T-cell (primary cell): ENCODE data around the gene TEN1. TPM values are rescaled to one million over a fixed set of nuclear protein-coding genes. Genes with fewer than 3 reads are reported as not detected.
"Not testable (repeated sequence)": the region's sequence is repeated elsewhere in the genome, so short reads cannot be mapped to it uniquely, and the experiment has no call there.

Experiments
- ATAC-seq, 4 experiments: fragments of 200-7000 bp in 3 of 4; fragments of 150-1000 bp in 1 of 4; cut with Tn5 transposase; replicated peaks in 1 of 4; 1 replicate in 3 of 4; 2 replicates in 1 of 4; pipeline ENCODE4 v1.10.0; 2021; ENCODE audit warnings: moderate library complexity in 3 of 4, mild to moderate bottlenecking in 2 of 4, moderate number of reproducible peaks in 1 of 4
- CTCF ChIA-PET, 2 donors: fragments of 300-600 bp; sonication (Branson Sonifier 250); formaldehyde crosslinking; loops; one replicate each; lab custom pipeline; 2022; ENCODE audit warnings: antibody characterized with exemption in 2 of 2; lab: Charles Lee
- POLR2A ChIA-PET, 2 donors: fragments of 300-600 bp; sonication (Branson Sonifier 250); formaldehyde crosslinking; loops; one replicate each; lab custom pipeline; 2022; ENCODE audit warnings: antibody characterized with exemption in 2 of 2; lab: Charles Lee
- DNase-seq, 35 experiments: peaks; one replicate each; pipeline versions ENCODE4 v3.0.0 to v3.0.0-alpha.2; 2013 to 2023
- H3K27ac ChIP-seq: one replicate; pipeline ENCODE4 v1.5.1; 2013; ENCODE audit warnings: low read length
- H3K27me3 ChIP-seq, 2 experiments: replicated peaks in 1 of 2; 1 replicate in 1 of 2; 2 replicates in 1 of 2; pipeline versions ENCODE4 v1.6.1 to v1.7.0; 2013; ENCODE audit warnings: low read length in 1 of 2, mixed read lengths in 1 of 2; ENCODE audit not compliant: control insufficient read depth in 2 of 2, insufficient read depth in 2 of 2; ENCODE audit errors: extremely low read depth in 1 of 2
- H3K36me3 ChIP-seq, 2 donors: 1 replicate in 1 of 2; 2 replicates in 1 of 2; pipeline versions ENCODE4 v1.6.1 to v1.7.0; 2013; ENCODE audit warnings: low read length in 1 of 2; ENCODE audit not compliant: control insufficient read depth in 2 of 2, insufficient read depth in 1 of 2; ENCODE audit errors: extremely low read depth in 1 of 2
- H3K4me1 ChIP-seq, 2 experiments: 1 replicate in 1 of 2; 2 replicates in 1 of 2; pipeline versions ENCODE4 v1.6.1 to v1.7.0; 2013; ENCODE audit warnings: low read length in 2 of 2, mixed read lengths in 1 of 2; ENCODE audit not compliant: insufficient read depth in 2 of 2, control insufficient read depth in 1 of 2; ENCODE audit errors: extremely low read depth in 1 of 2
- H3K4me3 ChIP-seq, 2 donors: 1 replicate in 1 of 2; 2 replicates in 1 of 2; pipeline versions ENCODE4 v1.5.1 to v1.7.0; 2013; ENCODE audit warnings: mild to moderate bottlenecking in 2 of 2, low read length in 1 of 2, moderate library complexity in 1 of 2; ENCODE audit not compliant: control insufficient read depth in 1 of 2; ENCODE audit errors: extremely low read depth in 1 of 2
- H3K9me3 ChIP-seq: 2 replicates; pipeline ENCODE4 v1.7.0; 2013
- H3K27ac Mint-ChIP-seq, 2 donors: one replicate each; pipeline ENCODE4 v1.8.0; 2020 to 2021; ENCODE audit warnings: mild to moderate bottlenecking in 2 of 2, mixed read lengths in 2 of 2
- H3K27me3 Mint-ChIP-seq, 2 donors: one replicate each; pipeline ENCODE4 v1.8.0; 2021 to 2022; ENCODE audit warnings: mixed read lengths in 2 of 2
- H3K36me3 Mint-ChIP-seq: one replicate; pipeline ENCODE4 v1.8.0; 2021; ENCODE audit warnings: mixed read lengths
- H3K4me1 Mint-ChIP-seq, 3 donors: one replicate each; pipeline ENCODE4 v1.8.0; 2020 to 2022; ENCODE audit warnings: mixed read lengths in 3 of 3, mild to moderate bottlenecking in 1 of 3
- H3K4me3 Mint-ChIP-seq, 3 donors: one replicate each; pipeline ENCODE4 v1.8.0; 2020 to 2022; ENCODE audit warnings: mild to moderate bottlenecking in 3 of 3, mixed read lengths in 3 of 3, moderate library complexity in 3 of 3
- H3K9me3 Mint-ChIP-seq, 3 donors: one replicate each; pipeline ENCODE4 v1.8.0; 2020 to 2022; ENCODE audit warnings: mixed read lengths in 3 of 3
- WGBS: methylation state at CpG from one replicate; pipeline ENCODE4 v1.1.5; 2013; ENCODE audit warnings: missing lambda C conversion rate; ENCODE audit not compliant: insufficient coverage; 5-methylcytosine and 5-hydroxymethylcytosine counted together
- total RNA-seq, 35 experiments: library from RNA in 6 of 35; stranded (reverse) in 6 of 35; fragments of 120-200 nt in 1 of 35; gene quantifications; one replicate each; pipeline versions ENCODE4 v1.2.1 to v1.2.4 and lab custom pipeline; 2013 to 2026

TEN1 gene
- total RNA-seq, 5 donors from 2014 or later (not counting 1 experiment from before 2014, with no cell fraction given): 12.8 to 15.3 (median 14.3) TPM

DNA sequence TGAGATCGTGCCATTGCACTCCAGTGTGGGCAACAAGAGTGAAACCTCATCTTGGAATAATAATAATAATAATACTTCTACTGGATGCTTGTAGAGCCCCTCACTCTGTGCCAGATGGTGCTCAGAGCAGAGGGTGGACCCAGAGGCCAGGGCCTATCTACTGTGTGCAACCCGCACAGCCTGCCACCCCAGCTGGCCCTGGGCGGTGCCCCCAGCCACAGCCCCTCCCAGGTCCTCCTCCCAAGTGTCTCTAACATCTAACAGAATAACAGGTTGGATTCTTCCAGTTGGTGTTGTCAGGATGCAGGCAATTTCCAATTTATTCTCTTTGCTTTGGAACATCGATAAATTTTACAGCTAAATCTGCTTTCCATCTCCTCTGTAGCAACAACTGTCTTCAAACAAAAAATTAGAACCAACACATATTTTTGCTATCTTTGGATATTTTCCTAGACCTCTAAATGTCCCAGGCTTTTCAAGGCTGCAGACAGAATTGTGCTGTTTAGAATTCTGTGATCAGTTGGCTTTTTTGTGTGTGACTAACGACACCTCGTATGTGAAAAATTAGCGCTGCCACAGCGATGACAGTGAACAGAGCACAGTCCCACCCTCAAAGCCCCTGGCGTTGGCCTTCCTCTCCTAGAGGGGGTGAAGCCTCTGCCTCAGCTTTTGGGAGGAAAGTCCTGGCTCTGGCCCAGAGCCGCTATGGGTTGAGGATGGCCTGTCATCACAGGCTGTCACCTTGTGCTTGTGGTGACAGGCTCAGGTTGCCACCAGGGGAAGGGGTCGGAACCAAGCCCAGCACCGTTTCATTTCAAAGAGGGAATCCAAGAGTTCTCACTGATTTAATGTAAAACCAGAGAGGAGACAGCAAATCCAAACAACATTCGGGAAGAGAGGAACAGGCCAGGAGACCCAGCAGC lies 55.6 kb downstream of the TEN1 start:
- H3K27ac Mint-ChIP-seq: no peak overlapping the region
- H3K36me3 Mint-ChIP-seq: peaks cover 12% of the 10 kb centered on the region
- CTCF ChIA-PET: interaction anchor here in 1 of 2 donors (1.0 kb wide), 1 partner anchor 203 kb away, joined by 3 read pairs; no protein-coding TSS in a partner anchor

DNA sequence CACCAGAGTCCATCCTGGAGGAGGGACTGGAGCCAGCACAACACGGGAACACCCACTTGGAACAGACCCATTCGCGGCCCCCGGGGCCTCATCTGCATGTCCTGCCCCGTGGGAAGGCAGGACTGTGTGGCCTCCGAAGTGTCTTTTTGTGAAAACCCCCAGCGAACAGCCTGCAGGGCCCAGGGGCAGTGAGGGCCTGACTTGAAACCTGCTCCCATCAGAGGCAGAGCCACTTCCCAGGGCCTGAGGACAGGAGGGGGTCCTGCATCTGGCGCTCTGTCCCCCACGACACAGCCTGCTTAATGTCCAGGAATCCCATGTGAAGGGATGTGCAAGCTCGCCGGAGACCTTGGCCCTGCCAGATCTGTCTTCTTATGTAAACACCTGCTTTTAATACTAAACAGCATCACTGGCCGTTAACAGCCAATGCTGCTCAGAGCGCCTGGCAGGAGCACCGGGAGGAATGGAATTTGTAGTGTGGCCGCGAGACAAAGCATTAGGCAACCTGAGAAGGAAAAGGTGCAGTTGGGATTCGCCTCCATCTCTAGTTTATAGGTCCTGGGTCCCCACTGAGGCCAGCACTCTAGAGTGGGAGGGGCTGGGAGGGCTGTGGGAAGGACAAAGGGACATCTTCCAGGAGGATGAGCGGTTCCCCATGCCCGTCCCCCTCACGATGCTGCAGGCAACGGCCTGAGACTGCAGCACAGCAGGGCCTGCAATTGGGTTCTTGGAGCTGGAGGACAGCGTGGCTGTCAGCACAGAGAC lies 57.6 kb downstream of the TEN1 start:
- Histone ChIP-seq H3K27me3 (no peaks in the 10 kb centered on the region), H3K4me3 (no peak overlapping the region), H3K27ac (no peak overlapping the region), H3K4me1 (peaks cover 0 to 3% of the 10 kb centered on the region in 2 experiments), H3K36me3 (peaks cover 10 to 35% of the 10 kb centered on the region in 2 donors), H3K9me3 (no peaks in the 10 kb centered on the region)
- peak in 1 of 4 experiments; percentile 28 for ATAC-seq
- peaks cover 2 to 14% (median 5%) of the 10 kb centered on the region in 3 donors for H3K4me1 Mint-ChIP-seq
- 97% methylated on average over 19 of the region's 22 CpGs for WGBS
- H3K27ac Mint-ChIP-seq: peak overlapping the region in 1 of 2 donors; percentile 1
- peaks cover 26% of the 10 kb centered on the region for H3K36me3 Mint-ChIP-seq
- H3K4me3 Mint-ChIP-seq: no peak overlapping the region
- CTCF ChIA-PET: no interaction called here
- DNase-seq: no peak
- no peaks in the 10 kb centered on the region for H3K9me3 Mint-ChIP-seq
- no peaks in the 10 kb centered on the region for H3K27me3 Mint-ChIP-seq
- POLR2A ChIA-PET: no interaction called here

More for the DNA sequence above, 55.6 kb downstream of the TEN1 start:
- H3K36me3 ChIP-seq: peaks cover 0 to 15% of the 10 kb centered on the region in 2 donors
- Mint-ChIP-seq H3K4me1 (peaks cover 9 to 18% (median 11%) of the 10 kb centered on the region in 3 donors), H3K9me3 (no peaks in the 10 kb centered on the region), H3K4me3 (no peak overlapping the region), H3K27me3 (no peaks in the 10 kb centered on the region)
- H3K4me3 ChIP-seq: no peak overlapping the region
- POLR2A ChIA-PET: no interaction called here
- ATAC-seq (no peak), DNase-seq (no peak)
- H3K27me3 ChIP-seq: no peaks in the 10 kb centered on the region
- H3K4me1 ChIP-seq: peaks cover 2 to 18% of the 10 kb centered on the region in 2 experiments
- 89% methylated on average over 8 of the region's 13 CpGs for WGBS
- H3K9me3 ChIP-seq: no peaks in the 10 kb centered on the region
- H3K27ac ChIP-seq: no peak overlapping the region

DNA sequence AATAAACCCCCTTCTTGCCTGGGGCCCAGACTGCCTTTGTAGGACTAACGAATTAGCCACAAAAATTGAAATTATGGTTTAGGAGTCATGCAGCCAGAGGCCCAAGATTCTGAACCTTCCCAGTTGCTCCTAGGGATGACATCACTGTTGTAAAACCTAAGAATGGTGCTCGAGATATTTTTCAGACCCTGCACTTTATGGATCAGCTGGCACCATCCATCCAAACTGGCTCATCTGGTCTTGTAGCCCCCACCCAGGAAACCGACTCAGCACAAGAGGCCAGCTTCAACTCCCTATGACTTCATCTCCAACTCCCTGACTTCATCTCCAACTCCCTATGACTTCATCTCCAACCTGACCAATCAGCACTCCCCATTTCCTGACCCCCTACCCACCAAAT lies 59.0 kb downstream of the TEN1 start:
- peaks cover 2 to 14% (median 5%) of the 10 kb centered on the region in 3 donors for H3K4me1 Mint-ChIP-seq
- no peak overlapping the region for H3K4me3 Mint-ChIP-seq
- ATAC-seq (no peak), DNase-seq (no peak)
- Histone ChIP-seq H3K4me3 (no peak overlapping the region), H3K27ac (no peak overlapping the region), H3K27me3 (no peaks in the 10 kb centered on the region), H3K36me3 (peaks cover 16 to 45% of the 10 kb centered on the region in 2 donors), H3K4me1 (no peaks in the 10 kb centered on the region), H3K9me3 (no peaks in the 10 kb centered on the region)
- peak overlapping the region; percentile 6 to 69 for H3K27ac Mint-ChIP-seq
- H3K9me3 Mint-ChIP-seq: no peaks in the 10 kb centered on the region
- WGBS: 89% methylated on average over 3 of the region's 3 CpGs
- POLR2A ChIA-PET: interaction anchor here in 1 of 2 donors (0.6 kb wide), 1 partner anchor 338 kb away, joined by 4 read pairs; no protein-coding TSS in a partner anchor
- peaks cover 28% of the 10 kb centered on the region for H3K36me3 Mint-ChIP-seq
- no peaks in the 10 kb centered on the region for H3K27me3 Mint-ChIP-seq
- CTCF ChIA-PET: no interaction called here

DNA sequence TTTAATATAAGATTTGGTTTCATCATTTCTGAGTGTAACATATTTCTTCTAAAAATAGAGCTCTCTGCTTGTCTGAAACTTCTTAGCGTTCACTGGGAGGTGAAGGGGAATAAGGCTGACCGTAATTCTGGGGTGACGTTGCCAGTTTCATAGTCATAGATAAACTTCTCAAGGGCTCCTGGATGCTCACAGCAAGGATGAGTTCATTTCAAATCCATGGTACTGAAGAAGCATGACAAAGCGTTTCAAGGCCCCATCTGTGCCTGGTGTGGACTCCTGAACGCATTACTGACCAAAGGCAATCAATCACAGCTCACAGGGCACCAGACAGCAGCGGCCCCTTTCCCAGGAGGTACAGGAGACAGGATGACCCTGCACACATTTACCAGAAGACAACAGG lies 60.1 kb downstream of the TEN1 start:
- peaks cover 25 to 56% of the 10 kb centered on the region in 2 donors for H3K36me3 ChIP-seq
- no peaks in the 10 kb centered on the region for H3K4me1 ChIP-seq
- H3K4me3 Mint-ChIP-seq: no peak overlapping the region
- DNase-seq: no peak
- H3K9me3 Mint-ChIP-seq: no peaks in the 10 kb centered on the region
- no peak for ATAC-seq
- ChIA-PET CTCF (no interaction called here), POLR2A (no interaction called here)
- H3K27me3 ChIP-seq: no peaks in the 10 kb centered on the region
- H3K27ac ChIP-seq: no peak overlapping the region
- no peaks in the 10 kb centered on the region for H3K27me3 Mint-ChIP-seq
- H3K4me3 ChIP-seq: no peak overlapping the region
- H3K9me3 ChIP-seq: no peaks in the 10 kb centered on the region
- 94% methylated on average over 6 of the region's 6 CpGs for WGBS
- H3K36me3 Mint-ChIP-seq: peaks cover 39% of the 10 kb centered on the region
- H3K27ac Mint-ChIP-seq: no peak overlapping the region
- peaks cover 2 to 9% (median 5%) of the 10 kb centered on the region in 3 donors for H3K4me1 Mint-ChIP-seq

DNA sequence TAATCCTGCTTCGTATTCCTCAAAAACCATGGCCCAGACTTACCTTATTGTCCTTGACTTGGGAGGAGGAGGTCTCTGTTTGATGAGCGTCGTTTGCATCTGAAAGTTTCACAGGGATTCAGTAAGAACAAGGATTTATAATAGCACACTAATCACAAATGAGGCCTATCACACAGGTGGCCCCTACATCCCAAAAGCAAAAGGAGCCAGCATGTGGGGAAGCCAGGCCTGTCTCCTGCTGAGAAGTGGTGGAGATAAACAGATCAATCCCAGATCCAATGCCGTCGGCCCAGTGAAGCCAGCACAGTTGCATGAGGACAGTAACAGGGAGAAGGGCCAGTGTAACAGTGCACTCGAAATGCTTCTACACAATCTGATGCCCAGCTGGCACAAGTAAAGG lies 61.3 kb downstream of the TEN1 start:
- ATAC-seq (no peak), DNase-seq (no peak)
- H3K27ac ChIP-seq: no peak overlapping the region
- no peaks in the 10 kb centered on the region for H3K9me3 ChIP-seq
- 83% methylated on average over 2 of the region's 6 CpGs for WGBS
- H3K4me1 ChIP-seq: no peaks in the 10 kb centered on the region
- H3K4me3 ChIP-seq: no peak overlapping the region
- Mint-ChIP-seq H3K4me3 (no peak overlapping the region), H3K27me3 (no peaks in the 10 kb centered on the region), H3K36me3 (peaks cover 50% of the 10 kb centered on the region), H3K27ac (no peak overlapping the region), H3K9me3 (no peaks in the 10 kb centered on the region), H3K4me1 (peaks cover 0 to 2% (median 2%) of the 10 kb centered on the region in 3 donors)
- H3K27me3 ChIP-seq: no peaks in the 10 kb centered on the region
- ChIA-PET CTCF (interaction anchor here in 1 of 2 donors (0.6 kb wide), 1 partner anchor 737 kb away, joined by 4 read pairs; no protein-coding TSS in a partner anchor), POLR2A (no interaction called here)
- peaks cover 32 to 67% of the 10 kb centered on the region in 2 donors for H3K36me3 ChIP-seq

DNA sequence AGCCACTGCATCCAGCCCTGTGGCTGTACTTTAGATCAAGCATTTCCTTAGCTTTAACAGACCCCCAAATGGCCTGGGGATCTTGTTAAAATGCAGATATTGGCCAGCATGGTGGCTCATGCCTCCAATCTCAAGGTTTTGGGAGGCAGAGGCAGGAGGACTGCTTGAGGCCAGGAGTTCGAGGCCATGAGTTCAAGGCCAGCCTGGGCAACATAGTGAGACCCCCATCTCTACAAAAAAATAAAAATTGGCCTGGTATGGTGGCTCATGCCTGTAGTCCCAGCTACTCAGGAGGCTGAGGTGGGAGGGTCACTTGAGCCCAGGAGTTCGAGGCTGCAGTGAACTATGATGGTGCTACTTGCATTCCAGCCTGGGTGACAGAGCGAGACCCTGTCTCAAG lies 63.8 kb downstream of the TEN1 start:
- H3K4me1 ChIP-seq, H3K27ac ChIP-seq, H3K27ac Mint-ChIP-seq, H3K27me3 ChIP-seq, H3K9me3 Mint-ChIP-seq, ATAC-seq, H3K9me3 ChIP-seq, H3K4me3 Mint-ChIP-seq, DNase-seq, H3K27me3 Mint-ChIP-seq, H3K4me3 ChIP-seq, H3K4me1 Mint-ChIP-seq: not testable (repeated sequence)
- WGBS: 100% methylated on average over 2 of the region's 3 CpGs
- CTCF ChIA-PET: interaction anchor here in 1 of 2 donors (0.7 kb wide), 1 partner anchor 61 kb away, joined by 4 read pairs; the partner anchor contains the start of gene EXOC7
- POLR2A ChIA-PET: interaction anchor here in 1 of 2 donors (0.6 kb wide), 2 partner anchors 22 to 683 kb away, joined by 4 to 5 read pairs; no protein-coding TSS in a partner anchor
- H3K36me3 ChIP-seq: peaks cover 37 to 89% of the 10 kb centered on the region in 2 donors
- H3K36me3 Mint-ChIP-seq: peaks cover 62% of the 10 kb centered on the region
